Tibial artery (tissue), 4 donors: ENCODE measurements around the gene IQCM.

ENCODE experiments used
- DNase-seq, 2 donors: peaks; one replicate each; pipeline ENCODE4 v3.0.0-alpha.2; 2019
- H3K27ac ChIP-seq, 2 donors: fragments of 200-600 bp; sonication (generic) in 1 of 2; 1 replicate in 1 of 2; 2 replicates in 1 of 2; pipeline ENCODE4 v1.5.1; 2018 to 2019; ENCODE audit warnings: mild to moderate bottlenecking in 1 of 2
- H3K27me3 ChIP-seq, 2 donors: fragments of 200-600 bp; sonication (generic) in 1 of 2; one replicate each; pipeline versions ENCODE4 v1.5.1 to v1.6.0; 2016 to 2019
- H3K36me3 ChIP-seq, 3 donors: fragments of 200-600 bp; sonication (generic) in 2 of 3; one replicate each; pipeline ENCODE4 v1.5.1; 2016 to 2019; ENCODE audit warnings: mild to moderate bottlenecking in 2 of 3
- H3K4me1 ChIP-seq, 4 donors: fragments of 200-600 bp; sonication (generic) in 2 of 4; 1 replicate in 3 of 4; 2 replicates in 1 of 4; pipeline ENCODE4 v1.5.1; 2016 to 2019
- H3K4me3 ChIP-seq, 2 donors: fragments of 200-600 bp; sonication (generic) in 1 of 2; 1 replicate in 1 of 2; 2 replicates in 1 of 2; pipeline ENCODE4 v1.5.1; 2018 to 2019; ENCODE audit warnings: mild to moderate bottlenecking in 2 of 2
- H3K9me3 ChIP-seq, 3 donors: fragments of 200-600 bp; sonication (generic) in 1 of 3; one replicate each; pipeline ENCODE4 v1.5.1; 2016 to 2019
- intact Hi-C: fragments of 100-400 bp; cut with DNase I; formaldehyde crosslinking; loops from one replicate; pipeline ENCODE4 v1.15.0; 2023; ENCODE audit warnings: low total_unique reads
- TF ChIP-seq, protein P1 (sequence below), 2 experiments: fragments of 200-600 bp in 1 of 2; fragments of 450-650 bp in 1 of 2; IDR thresholded peaks; one replicate each; pipeline ENCODE4 v1.5.1; 2017 to 2019; ENCODE audit warnings: antibody characterized with exemption in 2 of 2, mild to moderate bottlenecking in 1 of 2, moderate library complexity in 1 of 2

Gene IQCM

DNA sequence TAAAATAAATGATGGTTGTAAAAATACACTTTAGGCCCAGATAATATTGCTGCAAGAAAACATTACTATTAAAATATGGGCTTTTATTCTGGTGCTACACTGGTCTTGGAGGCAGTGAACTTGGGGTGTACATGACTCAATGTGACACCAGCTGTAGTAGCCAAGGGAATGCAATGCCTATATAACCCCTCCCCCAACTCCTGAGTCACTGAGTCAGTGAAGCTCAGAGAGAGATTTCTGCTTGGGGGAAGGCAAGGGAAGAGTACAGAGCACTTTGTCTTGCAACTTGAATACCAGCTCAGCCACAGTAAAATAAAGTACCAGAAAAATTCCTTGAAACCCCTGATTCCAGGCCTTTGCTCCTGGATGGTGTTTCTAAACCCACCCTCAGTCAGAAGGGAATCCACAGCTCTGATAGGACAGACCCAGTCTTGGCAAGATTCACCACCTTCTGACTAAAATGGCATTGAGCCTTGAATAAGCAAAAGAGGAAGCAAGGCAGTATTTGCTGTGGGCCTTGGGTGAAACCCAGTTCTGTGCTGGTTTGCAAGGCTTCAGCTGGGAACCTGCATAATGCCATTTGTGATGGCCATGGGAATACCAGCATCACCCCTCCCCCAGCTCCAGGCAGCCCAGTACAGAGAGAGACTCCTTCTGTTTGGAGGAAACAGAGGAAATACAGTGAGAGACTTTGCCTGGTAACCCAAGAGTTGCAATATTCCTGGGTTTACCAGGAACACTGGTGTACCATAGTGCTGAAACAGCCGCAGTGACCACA, 209.9 kb downstream of the IQCM start:
- Histone ChIP-seq H3K4me1 (no peaks in the 10 kb centered on the region), H3K27me3 (no peaks in the 10 kb centered on the region), H3K9me3 (peaks cover 0 to 6% (median 3%) of the 10 kb centered on the region in 3 donors), H3K4me3 (no peak overlapping the region), H3K27ac (no peak overlapping the region), H3K36me3 (no peaks in the 10 kb centered on the region)
- DNase-seq, result no peak
- TF ChIP-seq, protein P1, sequence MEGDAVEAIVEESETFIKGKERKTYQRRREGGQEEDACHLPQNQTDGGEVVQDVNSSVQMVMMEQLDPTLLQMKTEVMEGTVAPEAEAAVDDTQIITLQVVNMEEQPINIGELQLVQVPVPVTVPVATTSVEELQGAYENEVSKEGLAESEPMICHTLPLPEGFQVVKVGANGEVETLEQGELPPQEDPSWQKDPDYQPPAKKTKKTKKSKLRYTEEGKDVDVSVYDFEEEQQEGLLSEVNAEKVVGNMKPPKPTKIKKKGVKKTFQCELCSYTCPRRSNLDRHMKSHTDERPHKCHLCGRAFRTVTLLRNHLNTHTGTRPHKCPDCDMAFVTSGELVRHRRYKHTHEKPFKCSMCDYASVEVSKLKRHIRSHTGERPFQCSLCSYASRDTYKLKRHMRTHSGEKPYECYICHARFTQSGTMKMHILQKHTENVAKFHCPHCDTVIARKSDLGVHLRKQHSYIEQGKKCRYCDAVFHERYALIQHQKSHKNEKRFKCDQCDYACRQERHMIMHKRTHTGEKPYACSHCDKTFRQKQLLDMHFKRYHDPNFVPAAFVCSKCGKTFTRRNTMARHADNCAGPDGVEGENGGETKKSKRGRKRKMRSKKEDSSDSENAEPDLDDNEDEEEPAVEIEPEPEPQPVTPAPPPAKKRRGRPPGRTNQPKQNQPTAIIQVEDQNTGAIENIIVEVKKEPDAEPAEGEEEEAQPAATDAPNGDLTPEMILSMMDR (IDR thresholded peaks at IDR 0.05), result no peak
- intact Hi-C loops, result no loop called here

DNA sequence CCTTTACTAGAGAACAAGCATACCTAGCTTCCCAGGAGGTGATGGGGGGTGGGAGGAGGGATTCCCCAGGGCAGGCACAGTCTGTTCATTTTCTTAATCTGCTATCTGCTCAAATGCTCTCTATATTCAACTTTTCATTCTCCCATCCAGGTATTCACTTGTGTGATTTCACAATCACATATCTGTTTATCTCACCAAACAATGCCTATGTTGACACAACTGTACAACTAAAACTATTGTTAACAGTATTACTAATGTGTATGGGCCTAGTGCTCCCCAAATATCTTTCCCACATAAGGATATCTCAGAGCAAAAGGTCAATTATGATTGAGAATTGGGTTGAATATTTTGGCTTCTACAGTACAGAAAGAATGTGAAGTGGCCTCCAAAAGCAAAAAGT, 210.8 kb downstream of the IQCM start:
- no peaks in the 10 kb centered on the region for H3K27me3 ChIP-seq
- H3K9me3 ChIP-seq, result peaks cover 0 to 6% (median 3%) of the 10 kb centered on the region in 3 donors
- no peaks in the 10 kb centered on the region for H3K4me1 ChIP-seq
- TF ChIP-seq, protein P1 (IDR thresholded peaks at IDR 0.05), result no peak
- no peaks in the 10 kb centered on the region for H3K36me3 ChIP-seq
- no peak overlapping the region for H3K4me3 ChIP-seq
- H3K27ac ChIP-seq, result no peak overlapping the region
- intact Hi-C loops, result no loop called here
- no peak for DNase-seq

DNA sequence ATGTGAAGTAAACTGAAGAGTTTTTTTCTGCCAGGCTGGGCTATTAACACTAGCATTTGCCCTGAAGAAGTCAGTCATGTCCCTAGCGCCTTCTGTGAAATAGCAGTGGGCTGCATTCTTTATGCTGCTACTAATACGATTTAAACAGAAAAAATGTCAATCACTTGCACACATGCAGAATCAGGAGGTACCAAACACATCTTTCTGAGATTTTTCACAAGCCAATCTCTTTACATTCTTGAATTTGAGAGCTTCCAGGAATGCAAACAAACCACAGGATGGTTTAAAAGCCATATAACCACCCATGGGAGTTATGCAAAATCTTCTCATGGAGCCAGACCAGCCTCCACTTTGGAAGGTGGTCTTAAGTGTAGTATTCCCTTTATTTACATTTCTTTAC, 220.1 kb downstream of the IQCM start:
- Histone ChIP-seq H3K27me3 (no peaks in the 10 kb centered on the region), H3K9me3 (no peaks in the 10 kb centered on the region), H3K4me3 (no peak overlapping the region), H3K36me3 (no peaks in the 10 kb centered on the region), H3K27ac (no peak overlapping the region), H3K4me1 (no peaks in the 10 kb centered on the region)
- intact Hi-C loops, result no loop called here
- no peak for DNase-seq
- TF ChIP-seq, protein P1 (IDR thresholded peaks at IDR 0.05), result no peak

DNA sequence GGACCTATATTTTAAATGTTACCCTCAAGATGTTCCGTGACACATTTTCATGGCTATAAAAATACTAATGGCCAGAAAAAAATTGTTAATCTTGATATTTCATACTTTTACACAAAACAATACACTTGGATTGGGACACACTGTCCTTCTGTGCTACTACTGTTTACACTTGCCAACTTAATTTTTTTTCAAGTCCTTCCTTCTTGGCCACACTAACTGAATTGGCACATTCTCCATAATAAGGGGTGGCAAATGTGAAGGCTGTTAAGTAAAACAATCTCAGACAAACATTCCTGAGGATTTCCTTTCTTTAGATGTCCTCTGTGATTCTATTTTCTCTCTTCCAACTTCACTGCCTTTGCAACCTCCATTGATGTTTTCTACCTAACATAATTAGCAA, 225.8 kb downstream of the IQCM start:
- H3K27ac ChIP-seq, result no peak overlapping the region

DNA sequence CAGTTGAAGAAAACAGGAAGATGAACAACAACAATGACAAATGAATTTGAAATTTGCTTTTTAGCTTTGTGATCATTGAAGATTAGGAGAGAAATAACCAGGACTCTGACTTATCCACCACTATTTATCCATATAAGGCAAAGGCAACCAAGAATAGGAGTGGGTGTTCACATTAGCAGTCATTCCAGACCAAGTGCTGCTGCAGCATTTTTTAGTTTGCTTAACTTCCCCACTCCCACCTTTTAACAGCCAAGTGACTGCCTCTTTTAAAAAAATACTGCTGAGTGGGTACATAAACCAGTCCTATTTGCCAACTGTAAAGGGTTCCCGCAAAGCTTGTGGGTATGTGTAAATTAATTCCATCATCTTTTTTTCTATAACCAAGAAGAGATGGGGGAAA, 230.9 kb downstream of the IQCM start:
- intact Hi-C loops, result no loop called here
- no peak for DNase-seq
- TF ChIP-seq, protein P1 (IDR thresholded peaks at IDR 0.05), result no peak

More for the DNA sequence above, 225.8 kb downstream of the IQCM start:
- no peak overlapping the region for H3K4me3 ChIP-seq
- no peaks in the 10 kb centered on the region for H3K27me3 ChIP-seq
- H3K9me3 ChIP-seq, result no peaks in the 10 kb centered on the region
- H3K36me3 ChIP-seq, result no peaks in the 10 kb centered on the region
- intact Hi-C loops, result no loop called here
- no peaks in the 10 kb centered on the region for H3K4me1 ChIP-seq
- DNase-seq, result no peak
- TF ChIP-seq, protein P1 (IDR thresholded peaks at IDR 0.05), result no peak

More for the DNA sequence above, 230.9 kb downstream of the IQCM start:
- Histone ChIP-seq H3K27me3 (no peaks in the 10 kb centered on the region), H3K36me3 (no peaks in the 10 kb centered on the region), H3K4me1 (no peaks in the 10 kb centered on the region), H3K27ac (no peak overlapping the region), H3K9me3 (no peaks in the 10 kb centered on the region), H3K4me3 (no peak overlapping the region)
